GM12892 (cell line): ENCODE measurements around the gene DOCK9.

Source experiments
- POLR2A ChIP-seq: IDR thresholded peaks from 2 replicates; pipeline ENCODE4 v1.6.1; 2011; ENCODE audit warnings: low read depth, low read length, control low read depth
- TAF1 ChIP-seq: IDR thresholded peaks from 2 replicates; pipeline ENCODE4 v1.6.1; 2011; ENCODE audit warnings: low read depth, mild to moderate bottlenecking, control low read depth, low read length, borderline replicate concordance

DNA sequence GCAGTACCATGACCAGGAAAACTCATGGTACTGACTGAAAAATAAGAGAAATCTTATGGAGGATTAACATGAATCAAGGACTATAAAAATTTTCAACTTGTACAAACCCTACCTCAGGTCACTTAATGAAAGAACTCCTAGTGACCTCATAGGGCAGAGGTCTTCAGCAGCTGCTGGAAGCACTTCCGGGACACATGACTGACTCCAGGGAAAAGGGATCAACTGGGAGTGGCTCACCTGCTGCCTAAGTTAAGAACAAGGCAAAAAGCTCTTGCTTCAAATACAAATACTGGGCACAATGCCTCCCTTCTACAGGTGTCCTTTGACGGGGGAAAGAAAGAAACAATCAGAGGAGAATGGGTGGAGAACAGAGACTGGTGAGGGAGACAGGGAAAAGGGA, 18.6 kb downstream of the DOCK9 start:
- no peak for TF ChIP-seq POLR2A
- TF ChIP-seq TAF1, result no peak
